Stomach smooth muscle (tissue), 2 donors: Measurements from ENCODE around the gene TBX1.

Experiments used
- H3K27ac ChIP-seq: one replicate; pipeline ENCODE4 v1.7.0; 2013; ENCODE audit warnings: mild to moderate bottlenecking, low read length, inconsistent platforms
- H3K27me3 ChIP-seq, 2 donors: one replicate each; pipeline ENCODE4 v1.7.0; 2013; ENCODE audit warnings: low read length in 2 of 2; ENCODE audit not compliant: insufficient read depth in 2 of 2, control insufficient read depth in 1 of 2
- H3K36me3 ChIP-seq, 2 donors: one replicate each; pipeline ENCODE4 v1.7.0; 2013; ENCODE audit warnings: low read length in 2 of 2; ENCODE audit not compliant: control insufficient read depth in 2 of 2, insufficient read depth in 2 of 2
- H3K4me1 ChIP-seq: one replicate; pipeline ENCODE4 v1.7.0; 2013; ENCODE audit warnings: low read length; ENCODE audit not compliant: control insufficient read depth, insufficient read depth
- H3K4me3 ChIP-seq, 2 donors: one replicate each; pipeline ENCODE4 v1.7.0; 2013; ENCODE audit warnings: low read length in 2 of 2
- H3K9ac ChIP-seq, 2 donors: one replicate each; pipeline ENCODE4 v1.7.0; 2013; ENCODE audit warnings: low read length in 2 of 2, mild to moderate bottlenecking in 1 of 2
- H3K9me3 ChIP-seq, 2 donors: one replicate each; pipeline ENCODE4 v1.7.0; 2013; ENCODE audit warnings: low read length in 2 of 2; ENCODE audit not compliant: control insufficient read depth in 2 of 2
- donor health status: healthy.
- donor health status: Pancreatic carcinoma.

Gene TBX1

GRCh38 chr22:19762568-19763457 lies 2.2 kb downstream of the TBX1 start:
- Histone ChIP-seq H3K36me3 (no peaks in the 10 kb centered on the region), H3K4me3 (no peak overlapping the region), H3K27me3 (peaks cover 58 to 85% of the 10 kb centered on the region in 2 donors), H3K27ac (no peak overlapping the region), H3K4me1 (peaks cover 19% of the 10 kb centered on the region), H3K9me3 (no peaks in the 10 kb centered on the region), H3K9ac (no peak overlapping the region)

- Histone ChIP-seq H3K27me3 (peaks cover 61 to 84% of the 10 kb centered on the region in 2 donors), H3K4me3 (no peak overlapping the region), H3K9ac (no peak overlapping the region)
Measured at GRCh38 chr22:19763458-19764298, 3.1 kb downstream of the TBX1 start.

GRCh38 chr22:19764299-19764593 lies 3.7 kb downstream of the TBX1 start:
- H3K9me3 ChIP-seq, result no peaks in the 10 kb centered on the region
- H3K4me1 ChIP-seq, result peaks cover 17% of the 10 kb centered on the region
- H3K9ac ChIP-seq, result no peak overlapping the region
- H3K27me3 ChIP-seq, result peaks cover 59 to 81% of the 10 kb centered on the region in 2 donors
- H3K27ac ChIP-seq, result no peak overlapping the region
- H3K4me3 ChIP-seq, result no peak overlapping the region
- H3K36me3 ChIP-seq, result no peaks in the 10 kb centered on the region

More at GRCh38 chr22:19763458-19764298, 3.1 kb downstream of the TBX1 start:
- Histone ChIP-seq H3K36me3 (no peaks in the 10 kb centered on the region), H3K9me3 (no peaks in the 10 kb centered on the region), H3K27ac (no peak overlapping the region), H3K4me1 (peaks cover 19% of the 10 kb centered on the region)

- Histone ChIP-seq H3K9me3 (no peaks in the 10 kb centered on the region), H3K4me3 (no peak overlapping the region), H3K36me3 (no peaks in the 10 kb centered on the region), H3K4me1 (peaks cover 13% of the 10 kb centered on the region), H3K27ac (no peak overlapping the region), H3K9ac (no peak overlapping the region), H3K27me3 (peaks cover 59 to 77% of the 10 kb centered on the region in 2 donors)
Measured at GRCh38 chr22:19764636-19765476, 4.3 kb downstream of the TBX1 start.

GRCh38 chr22:19765477-19766239 lies 5.1 kb downstream of the TBX1 start:
- H3K36me3 ChIP-seq, result no peaks in the 10 kb centered on the region
- H3K27me3 ChIP-seq, result peaks cover 66 to 84% of the 10 kb centered on the region in 2 donors
- H3K9ac ChIP-seq, result no peak overlapping the region
- no peaks in the 10 kb centered on the region for H3K9me3 ChIP-seq
- H3K4me3 ChIP-seq, result peak overlapping the region in 1 of 2 donors; percentile 8
- H3K4me1 ChIP-seq, result peaks cover 13% of the 10 kb centered on the region
- H3K27ac ChIP-seq, result no peak overlapping the region

GRCh38 chr22:19766240-19766510 lies 5.6 kb downstream of the TBX1 start:
- Histone ChIP-seq H3K9me3 (no peaks in the 10 kb centered on the region), H3K4me3 (peak overlapping the region in 1 of 2 donors; percentile 44), H3K4me1 (peaks cover 10% of the 10 kb centered on the region), H3K27ac (no peak overlapping the region), H3K36me3 (no peaks in the 10 kb centered on the region), H3K27me3 (peaks cover 66 to 87% of the 10 kb centered on the region in 2 donors), H3K9ac (no peak overlapping the region)

- H3K27me3 ChIP-seq, result peaks cover 67 to 86% of the 10 kb centered on the region in 2 donors
- no peaks in the 10 kb centered on the region for H3K36me3 ChIP-seq
- H3K4me1 ChIP-seq, result peaks cover 10% of the 10 kb centered on the region
- H3K9me3 ChIP-seq, result no peaks in the 10 kb centered on the region
- no peak overlapping the region for H3K27ac ChIP-seq
- H3K4me3 ChIP-seq, result peak overlapping the region in 1 of 2 donors; percentile 44
- no peak overlapping the region for H3K9ac ChIP-seq
Measured at GRCh38 chr22:19766511-19767426, 6.2 kb downstream of the TBX1 start.

- H3K4me3 ChIP-seq, result no peak overlapping the region
- H3K9me3 ChIP-seq, result no peaks in the 10 kb centered on the region
- H3K9ac ChIP-seq, result no peak overlapping the region
- no peak overlapping the region for H3K27ac ChIP-seq
- H3K27me3 ChIP-seq, result peaks cover 58 to 78% of the 10 kb centered on the region in 2 donors
- peaks cover 10% of the 10 kb centered on the region for H3K4me1 ChIP-seq
- H3K36me3 ChIP-seq, result no peaks in the 10 kb centered on the region
Measured at GRCh38 chr22:19767427-19768341, 7.1 kb downstream of the TBX1 start.

- Histone ChIP-seq H3K27ac (no peak overlapping the region), H3K9ac (no peak overlapping the region), H3K9me3 (no peaks in the 10 kb centered on the region), H3K27me3 (peaks cover 52 to 72% of the 10 kb centered on the region in 2 donors), H3K36me3 (no peaks in the 10 kb centered on the region), H3K4me1 (peaks cover 10% of the 10 kb centered on the region), H3K4me3 (no peak overlapping the region)
Measured at GRCh38 chr22:19769393-19769715, 8.8 kb downstream of the TBX1 start.
